MM.1S (cell line): Measurements from ENCODE around the gene TMEM43.

Source experiments
- EZH2 ChIP-seq: fragments of 300-600 bp; sonication (generic); optimal IDR thresholded peaks from 2 replicates; pipeline ENCODE3; 2017; ENCODE audit warnings: low read depth, mild to moderate bottlenecking, antibody characterized with exemption, low read length, mixed read lengths
- EZH2phosphoT487 ChIP-seq: fragments of 300-600 bp; sonication (generic); IDR thresholded peaks from 2 replicates; pipeline ENCODE4 v1.6.1; 2018; ENCODE audit warnings: antibody characterized with exemption, low read length
- TF ChIP-seq, protein P1 (sequence below): fragments of 300-600 bp; sonication (generic); IDR thresholded peaks from 2 replicates; pipeline ENCODE4 v1.5.1; 2016; ENCODE audit warnings: antibody characterized with exemption, low read length, mixed read lengths

DNA sequence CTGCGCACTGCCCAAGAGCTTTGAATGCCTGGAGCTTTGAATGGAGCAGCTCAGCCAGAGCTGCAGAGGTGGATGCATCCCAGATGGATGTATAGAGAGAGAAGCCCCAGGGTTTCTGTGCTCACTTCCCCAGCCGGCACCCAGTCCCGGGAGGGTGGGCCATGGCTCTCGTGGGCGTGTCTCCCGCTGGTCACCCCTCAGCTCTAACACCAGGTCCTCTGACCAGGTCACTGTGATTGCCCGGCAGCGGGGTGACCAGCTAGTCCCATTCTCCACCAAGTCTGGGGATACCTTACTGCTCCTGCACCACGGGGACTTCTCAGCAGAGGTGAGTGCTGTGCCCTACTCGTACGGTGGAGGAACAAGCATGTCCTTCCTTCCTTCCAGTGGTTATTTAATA is 10.7 kb downstream of the TMEM43 start:
- TF ChIP-seq, protein P1, sequence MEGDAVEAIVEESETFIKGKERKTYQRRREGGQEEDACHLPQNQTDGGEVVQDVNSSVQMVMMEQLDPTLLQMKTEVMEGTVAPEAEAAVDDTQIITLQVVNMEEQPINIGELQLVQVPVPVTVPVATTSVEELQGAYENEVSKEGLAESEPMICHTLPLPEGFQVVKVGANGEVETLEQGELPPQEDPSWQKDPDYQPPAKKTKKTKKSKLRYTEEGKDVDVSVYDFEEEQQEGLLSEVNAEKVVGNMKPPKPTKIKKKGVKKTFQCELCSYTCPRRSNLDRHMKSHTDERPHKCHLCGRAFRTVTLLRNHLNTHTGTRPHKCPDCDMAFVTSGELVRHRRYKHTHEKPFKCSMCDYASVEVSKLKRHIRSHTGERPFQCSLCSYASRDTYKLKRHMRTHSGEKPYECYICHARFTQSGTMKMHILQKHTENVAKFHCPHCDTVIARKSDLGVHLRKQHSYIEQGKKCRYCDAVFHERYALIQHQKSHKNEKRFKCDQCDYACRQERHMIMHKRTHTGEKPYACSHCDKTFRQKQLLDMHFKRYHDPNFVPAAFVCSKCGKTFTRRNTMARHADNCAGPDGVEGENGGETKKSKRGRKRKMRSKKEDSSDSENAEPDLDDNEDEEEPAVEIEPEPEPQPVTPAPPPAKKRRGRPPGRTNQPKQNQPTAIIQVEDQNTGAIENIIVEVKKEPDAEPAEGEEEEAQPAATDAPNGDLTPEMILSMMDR, result no peak
- no peak for TF ChIP-seq EZH2
- TF ChIP-seq EZH2phosphoT487, result no peak
